GM19238 (cell line): ENCODE measurements around the gene AK9.

ENCODE experiments used
- DNase-seq: peaks from one replicate; pipeline ENCODE4 v3.0.0; 2011; ENCODE audit warnings: low spot score; ENCODE audit not compliant: insufficient read length

AK9 gene

DNA sequence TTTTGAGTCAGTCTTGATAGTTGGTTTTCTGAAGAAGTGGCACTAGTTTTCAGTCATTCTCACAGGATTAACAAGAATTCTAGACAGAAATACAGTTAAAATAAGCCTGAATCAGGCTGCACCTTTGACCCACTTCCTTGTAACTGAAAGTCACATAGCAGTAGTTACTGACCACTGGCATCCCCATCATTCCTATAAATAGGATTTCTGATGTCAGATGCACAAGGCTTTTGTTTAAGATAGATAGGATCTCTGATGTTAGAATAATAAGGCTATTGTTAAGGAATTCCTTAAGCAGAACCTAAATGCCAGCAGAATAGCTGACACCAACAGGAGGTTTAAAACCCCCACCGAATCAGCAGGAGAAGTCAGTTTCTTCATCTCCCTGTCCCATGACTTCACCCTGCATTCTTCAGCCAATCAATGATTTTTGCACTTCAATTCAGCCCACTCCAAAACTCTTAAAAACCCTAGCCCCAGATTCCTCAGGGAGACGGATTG lies 177.4 kb downstream of the AK9 start:
- no peak for DNase-seq

DNA sequence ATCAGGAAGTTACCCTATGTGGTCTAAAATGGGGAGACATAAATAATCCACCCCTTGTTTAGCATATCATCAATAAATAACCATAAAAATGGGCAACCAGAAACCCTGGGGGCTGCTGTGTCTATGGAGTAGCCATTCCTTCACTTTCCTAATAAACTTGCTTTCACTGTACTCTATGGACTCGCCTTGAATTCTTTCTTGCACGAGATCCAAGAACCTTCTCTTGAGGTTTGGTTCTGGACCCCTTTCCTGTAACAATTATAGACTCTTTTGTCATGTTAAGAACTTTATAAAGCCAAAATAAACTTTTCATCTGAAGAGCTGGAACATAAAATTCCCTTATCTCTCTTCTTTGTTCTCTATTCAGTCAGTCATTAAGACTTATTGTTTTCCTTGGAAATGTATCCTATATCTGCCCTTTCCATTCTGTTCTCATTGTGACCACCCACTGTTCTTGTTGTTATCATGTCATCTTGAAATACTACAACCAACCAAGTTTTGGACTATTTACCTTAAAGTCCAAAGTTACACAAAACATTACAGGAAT lies 178.7 kb downstream of the AK9 start:
- DNase-seq = no peak

DNA sequence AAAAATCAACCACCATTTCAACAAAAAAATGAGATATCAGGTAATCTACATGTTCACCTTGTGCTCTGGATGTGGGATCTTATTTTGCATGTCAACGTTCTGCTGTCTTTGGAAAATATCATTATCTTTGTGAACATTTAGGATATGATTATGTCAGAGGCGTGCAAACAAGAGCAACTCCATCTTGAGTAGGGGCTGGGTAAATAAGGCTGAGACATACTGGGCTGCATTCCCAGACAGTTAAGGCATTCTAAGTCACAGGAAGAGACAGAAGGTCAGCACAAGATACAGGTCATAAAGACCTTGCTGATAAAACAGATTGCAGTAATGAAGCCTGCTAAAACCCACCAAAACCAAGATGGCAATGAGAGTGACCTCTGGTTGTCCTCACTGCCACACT lies 179.2 kb downstream of the AK9 start:
- no peak for DNase-seq

DNA sequence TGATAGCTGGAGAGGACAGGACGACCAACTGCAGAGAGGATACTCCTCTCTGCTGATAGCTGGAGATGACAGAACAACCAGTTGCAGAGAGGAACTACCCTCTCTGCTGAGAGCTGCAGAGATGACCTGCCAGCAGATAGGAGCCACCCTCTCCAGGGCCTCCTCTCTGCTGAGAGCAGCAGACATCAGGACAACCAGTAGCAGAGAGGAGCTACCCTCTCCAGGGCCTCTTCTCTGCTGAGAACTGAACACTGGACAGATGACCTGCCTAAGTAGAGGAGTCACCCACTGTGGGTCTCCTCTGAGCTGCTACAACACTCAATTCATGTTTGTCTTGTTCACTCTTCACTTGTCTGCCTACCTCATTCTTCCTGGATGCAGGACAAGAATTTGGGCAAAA lies 180.6 kb downstream of the AK9 start:
- DNase-seq = no peak

DNA sequence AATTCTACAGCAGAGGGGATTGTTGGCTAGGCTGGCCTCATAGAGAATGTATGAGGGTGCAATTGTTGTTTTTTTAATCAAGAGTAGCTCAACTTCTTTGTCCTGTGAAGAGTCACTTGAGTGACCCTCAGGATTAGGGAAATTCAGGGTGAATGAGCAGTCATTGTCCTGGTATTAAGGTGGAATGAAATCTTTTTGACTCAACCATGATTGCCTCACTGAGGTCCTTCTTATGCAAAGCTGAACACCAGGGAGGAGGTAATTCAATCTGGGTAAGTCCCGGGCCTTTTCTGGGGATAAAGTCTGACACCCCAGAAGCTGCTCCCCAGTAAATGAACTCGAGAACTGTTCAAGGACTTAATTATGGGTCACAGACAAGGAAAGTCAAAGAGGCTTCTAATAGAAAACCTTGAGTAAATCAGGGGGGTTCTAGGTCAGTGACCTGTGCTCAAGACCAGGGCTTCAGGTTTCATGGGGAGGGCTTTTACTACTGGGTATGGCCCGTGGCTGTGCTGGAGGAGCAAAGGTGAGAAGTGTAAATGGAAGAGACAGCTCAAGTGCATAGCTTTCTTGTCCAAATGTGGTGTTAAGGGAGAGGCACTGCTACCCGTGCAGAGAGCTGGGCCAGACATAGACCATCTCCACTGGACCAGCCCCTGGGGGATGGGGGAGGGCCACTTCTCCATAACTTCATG lies 182.7 kb downstream of the AK9 start:
- DNase-seq = no peak

DNA sequence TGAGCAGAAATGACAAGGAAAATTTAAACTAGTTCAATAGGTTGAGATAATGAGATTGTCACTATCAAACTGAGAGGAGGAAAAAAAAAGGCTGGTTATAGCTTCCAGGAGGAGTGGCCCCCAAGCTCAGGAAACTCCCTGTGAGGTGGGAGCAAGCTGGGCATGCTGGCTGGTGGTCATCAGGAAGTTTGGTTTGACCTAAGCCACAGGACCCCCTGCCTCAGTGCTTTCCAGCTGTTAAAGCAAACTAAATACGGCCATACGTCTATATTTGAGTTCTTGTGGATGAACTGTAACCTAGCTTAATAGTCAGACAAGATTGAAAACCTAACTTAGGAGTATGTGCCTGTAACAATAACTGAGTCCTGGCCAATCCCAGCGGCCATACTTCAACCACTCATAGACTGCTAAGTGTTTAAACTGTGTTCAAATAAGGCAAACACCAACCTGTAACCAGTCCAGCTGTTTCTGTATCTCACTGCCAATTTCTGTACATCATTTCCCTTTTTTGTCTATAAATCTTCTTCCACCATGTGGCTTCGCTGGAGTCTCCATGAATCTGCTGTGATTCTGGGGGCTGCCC lies 183.4 kb downstream of the AK9 start:
- DNase-seq = no peak

DNA sequence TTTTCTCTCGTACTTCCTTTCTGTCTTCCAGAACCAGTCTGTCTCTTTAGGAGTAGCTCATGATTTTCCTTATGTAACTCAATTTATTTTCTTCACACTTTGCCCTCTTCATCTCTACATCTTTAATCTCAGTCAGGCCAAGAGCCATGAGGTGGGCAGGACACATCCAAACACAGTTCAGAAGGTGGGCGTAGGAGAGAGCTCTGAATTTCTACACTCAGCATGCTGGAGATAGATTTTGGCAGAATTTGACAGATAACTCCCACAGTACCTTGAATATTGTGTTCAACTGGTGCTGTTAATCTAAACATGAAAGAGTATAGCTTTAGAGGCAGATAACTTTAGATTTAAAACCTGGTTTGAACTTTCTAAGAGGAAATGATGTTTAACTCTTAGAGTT lies 184.2 kb downstream of the AK9 start:
- DNase-seq = no peak

DNA sequence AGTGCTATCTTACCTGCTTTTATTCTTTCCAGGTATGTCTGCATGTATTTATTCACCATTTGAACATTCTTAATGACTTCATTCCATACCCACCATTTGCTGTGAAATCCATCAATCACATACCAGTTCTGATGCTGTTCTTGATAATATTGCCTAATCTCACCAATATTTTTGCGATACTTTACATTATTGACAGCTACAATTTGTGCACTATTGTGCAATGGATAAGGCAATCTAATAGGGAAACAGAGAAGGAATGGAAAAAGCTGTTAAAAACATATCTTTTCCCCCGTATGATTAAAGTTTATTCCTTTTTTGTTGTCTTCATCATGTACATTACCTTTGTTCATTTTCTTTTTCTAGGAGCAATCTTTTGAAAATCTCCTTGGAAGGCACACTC lies 184.7 kb downstream of the AK9 start:
- no peak for DNase-seq

DNA sequence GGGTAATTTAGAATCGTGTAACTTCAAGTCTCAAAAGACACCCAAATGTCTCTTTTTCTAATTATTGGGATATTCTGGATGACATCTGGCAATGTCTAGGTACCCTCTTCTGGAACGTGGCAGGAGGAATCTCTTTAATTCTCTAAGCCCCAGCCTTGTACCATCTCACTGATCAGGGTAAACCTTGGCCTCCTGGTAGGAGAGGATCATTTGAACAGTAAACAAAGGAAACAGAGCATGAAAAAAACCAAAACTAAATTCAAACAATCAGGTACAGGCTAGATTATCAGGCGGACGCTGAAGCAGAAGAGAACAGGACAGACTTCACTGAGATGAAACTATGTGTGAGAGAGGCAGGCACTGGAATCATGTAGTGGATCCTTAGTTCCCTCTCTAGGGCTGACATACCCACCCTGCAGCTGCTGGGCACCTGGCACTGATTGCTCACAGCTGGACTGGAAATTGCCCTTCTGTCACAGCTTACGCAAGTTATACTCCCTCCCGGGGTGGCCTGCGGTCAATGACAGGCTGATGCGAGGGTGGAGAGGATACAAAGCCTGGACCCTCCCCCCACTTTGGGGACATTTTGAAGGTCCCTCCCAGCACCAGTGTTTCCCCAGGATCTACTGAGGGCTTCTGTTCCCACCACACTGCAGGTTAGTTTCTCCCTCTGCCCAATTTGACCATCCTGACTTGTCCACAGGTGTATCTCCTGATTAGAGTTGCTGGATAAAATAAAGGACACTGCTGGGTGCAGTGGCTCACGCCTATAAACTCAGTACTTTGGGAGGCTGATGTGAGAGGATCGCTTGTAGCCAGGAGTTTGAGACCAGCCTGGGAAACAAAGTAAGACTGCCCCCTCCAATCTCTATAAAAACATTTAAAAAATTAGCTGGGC lies 187.4 kb downstream of the AK9 start:
- no peak for DNase-seq

DNA sequence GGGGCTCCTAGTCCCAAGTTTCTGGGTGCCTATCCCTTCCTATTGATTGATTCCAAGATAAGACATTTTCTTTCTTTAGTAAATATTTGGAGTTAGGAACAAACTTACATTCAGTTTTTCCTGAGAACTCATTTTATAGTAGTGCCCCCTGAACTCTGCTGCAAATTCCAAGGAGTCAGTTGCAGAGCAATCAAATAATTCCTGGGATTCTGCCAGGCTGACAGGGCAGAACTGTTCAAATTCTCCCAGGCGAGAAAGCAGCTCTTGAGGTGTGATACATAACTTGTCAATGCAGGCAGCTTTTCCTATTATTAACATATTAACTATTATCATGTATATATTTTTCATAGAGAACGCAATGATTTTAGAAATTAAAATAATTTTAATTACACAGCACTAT lies 192.1 kb downstream of the AK9 start:
- no peak for DNase-seq

DNA sequence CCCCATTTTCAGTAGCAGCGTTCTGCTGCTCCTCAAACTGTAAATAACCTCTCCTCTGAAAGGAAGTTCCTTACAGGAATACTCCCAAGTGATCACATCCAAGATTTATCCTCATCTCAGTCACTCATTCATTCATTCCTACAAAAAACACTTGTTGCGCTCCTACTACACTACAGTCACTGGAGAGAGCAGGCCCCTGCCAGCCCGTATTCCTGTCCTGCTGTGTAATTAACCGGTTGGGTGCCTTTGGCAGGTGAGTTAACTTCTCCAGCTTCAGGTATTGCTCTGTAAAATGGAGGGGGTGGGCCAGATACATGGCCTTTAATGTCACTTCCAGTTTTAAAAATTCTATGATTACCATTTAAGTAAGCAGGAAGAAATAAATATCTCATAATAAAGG lies 192.9 kb downstream of the AK9 start:
- DNase-seq = no peak

DNA sequence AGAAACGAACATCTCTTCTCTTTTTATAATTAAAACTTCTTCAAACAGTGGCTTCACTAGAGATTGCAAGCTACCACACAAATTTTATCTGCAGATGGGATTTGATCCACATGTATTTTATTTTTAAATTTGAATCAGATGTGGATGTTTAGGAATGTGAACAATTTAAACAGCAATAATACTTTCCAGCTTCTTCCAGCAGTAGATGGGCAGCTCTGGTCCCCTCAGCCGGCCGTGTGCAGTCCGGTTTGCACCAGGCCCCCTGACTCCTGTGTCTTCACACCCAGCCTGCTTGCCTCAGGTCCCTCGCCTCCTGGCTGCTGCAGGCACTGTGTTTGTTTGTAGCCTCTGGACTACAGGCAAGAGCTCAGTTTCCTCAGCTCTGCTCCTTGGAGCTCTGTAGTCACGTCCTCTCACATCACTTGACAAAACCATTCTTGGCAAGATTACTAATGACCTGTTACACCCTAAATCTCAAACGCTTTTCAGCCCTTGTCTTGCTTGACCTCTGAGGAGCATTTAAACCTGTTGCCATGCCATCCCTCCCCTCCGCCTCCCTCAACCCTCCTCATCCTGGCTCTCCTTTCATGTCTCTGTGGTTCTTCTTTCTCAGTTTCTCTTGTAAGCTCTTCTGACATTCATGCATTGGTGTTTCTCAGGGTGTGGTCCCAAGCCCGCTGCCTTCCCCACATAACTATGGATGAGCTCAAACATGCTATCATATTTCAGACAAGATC lies 194.8 kb downstream of the AK9 start:
- DNase-seq = no peak

DNA sequence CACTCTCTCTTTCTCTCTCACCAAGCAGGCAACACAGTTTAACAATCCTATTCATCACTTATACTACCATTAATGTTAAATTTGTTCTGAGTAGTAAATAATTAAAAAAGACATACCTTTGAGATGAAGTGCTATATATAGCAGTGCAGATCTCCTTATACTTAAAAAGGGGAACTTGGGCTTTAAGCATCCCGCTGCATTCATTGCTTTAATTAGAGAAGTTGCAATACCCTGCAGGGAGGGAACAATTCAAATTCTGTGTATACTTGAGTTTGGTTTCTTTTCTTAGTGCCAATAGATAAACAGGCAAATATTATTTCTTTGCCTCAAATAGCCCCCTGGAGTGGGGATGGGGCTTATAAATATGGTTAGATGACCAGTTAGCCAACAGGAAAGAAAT lies 197.1 kb downstream of the AK9 start:
- no peak for DNase-seq

DNA sequence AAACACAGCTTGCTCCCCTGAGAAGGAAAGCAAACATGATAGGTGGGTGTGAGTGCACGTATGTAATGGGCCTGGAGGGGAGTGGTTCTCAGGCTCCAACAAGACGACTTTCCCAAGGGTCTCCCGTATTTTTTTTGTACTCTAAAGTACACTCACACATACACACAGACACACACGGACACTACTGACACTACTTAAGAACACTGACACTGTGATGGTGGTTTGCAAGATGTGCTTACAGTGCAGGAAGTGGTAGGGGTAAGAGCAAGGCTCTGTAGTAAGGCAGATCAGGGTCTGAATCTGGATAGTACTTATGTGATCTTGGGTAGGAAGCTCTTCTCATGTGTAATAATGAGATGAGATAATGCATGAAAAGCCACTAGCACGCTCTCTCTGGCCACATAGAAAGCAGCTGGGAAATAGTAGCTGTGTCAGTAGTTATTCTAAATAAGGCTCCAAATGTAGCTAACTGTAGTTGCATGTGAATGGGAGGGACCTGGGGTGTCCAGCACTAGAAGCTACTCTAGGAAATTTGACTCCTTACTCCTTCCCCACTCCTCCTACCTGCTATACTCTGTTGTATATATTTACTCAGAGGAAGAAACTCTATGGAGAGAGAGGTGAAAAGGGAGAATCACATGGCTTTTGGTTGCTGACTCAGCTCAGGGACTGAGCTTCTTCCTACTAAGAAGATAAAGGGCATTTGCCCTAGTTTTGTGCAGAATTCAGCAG lies 199.6 kb downstream of the AK9 start:
- DNase-seq = no peak

DNA sequence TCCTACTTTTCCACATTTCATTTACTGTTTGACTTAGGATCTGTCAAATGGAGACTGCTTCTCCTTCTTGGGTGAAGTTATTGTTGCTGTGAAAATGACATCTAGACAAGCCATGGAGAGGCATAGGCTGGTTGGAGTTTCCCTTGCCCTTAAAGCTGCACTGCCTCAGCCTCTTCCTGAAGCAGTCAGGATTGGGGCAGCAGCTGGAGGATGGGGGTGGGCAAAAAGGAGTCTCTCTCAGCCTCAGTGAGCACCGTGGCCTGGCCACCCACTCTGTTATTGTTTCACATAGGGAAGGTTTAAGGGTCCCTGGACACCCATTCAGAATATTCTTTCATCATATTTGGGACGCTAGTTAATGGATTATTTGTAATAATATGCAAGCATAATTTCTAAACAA lies 200.3 kb downstream of the AK9 start:
- no peak for DNase-seq

DNA sequence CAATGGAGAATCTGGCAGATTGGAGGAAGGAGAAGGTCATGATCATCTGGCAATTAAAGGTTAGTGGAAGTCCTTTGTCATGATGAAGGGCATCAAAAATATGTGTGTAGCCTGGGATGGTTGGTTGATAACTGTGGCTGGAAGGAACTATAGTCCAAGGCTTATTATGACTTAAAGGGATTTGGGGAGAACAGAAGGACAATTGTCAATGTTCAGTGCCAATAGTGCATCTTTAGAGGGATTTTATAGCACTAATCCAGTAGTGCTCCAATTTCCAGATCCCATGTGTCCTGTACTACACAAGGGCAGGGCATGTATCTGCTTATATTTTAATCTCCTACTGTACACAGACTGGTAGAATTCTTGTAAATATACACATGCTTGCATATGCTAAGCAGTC lies 203.0 kb downstream of the AK9 start:
- DNase-seq = no peak

DNA sequence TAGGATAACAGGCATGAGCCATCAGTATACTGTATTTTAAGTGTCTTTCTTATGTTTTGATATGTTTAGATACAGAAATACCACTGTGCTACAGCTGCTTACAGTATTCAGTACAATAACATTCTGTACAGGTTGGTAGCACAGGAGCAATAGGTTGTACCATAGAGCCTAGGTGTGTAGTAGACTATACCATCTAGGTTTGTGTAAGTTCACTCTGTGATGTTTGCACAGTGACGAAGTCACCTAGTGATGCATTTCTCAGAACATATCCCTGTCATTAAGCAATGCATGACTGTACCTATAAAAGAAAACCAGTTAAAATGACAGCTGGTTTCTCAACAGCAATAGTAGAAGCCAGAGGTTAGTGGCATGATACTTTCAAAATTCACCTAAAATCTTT lies 204.9 kb downstream of the AK9 start:
- no peak for DNase-seq

DNA sequence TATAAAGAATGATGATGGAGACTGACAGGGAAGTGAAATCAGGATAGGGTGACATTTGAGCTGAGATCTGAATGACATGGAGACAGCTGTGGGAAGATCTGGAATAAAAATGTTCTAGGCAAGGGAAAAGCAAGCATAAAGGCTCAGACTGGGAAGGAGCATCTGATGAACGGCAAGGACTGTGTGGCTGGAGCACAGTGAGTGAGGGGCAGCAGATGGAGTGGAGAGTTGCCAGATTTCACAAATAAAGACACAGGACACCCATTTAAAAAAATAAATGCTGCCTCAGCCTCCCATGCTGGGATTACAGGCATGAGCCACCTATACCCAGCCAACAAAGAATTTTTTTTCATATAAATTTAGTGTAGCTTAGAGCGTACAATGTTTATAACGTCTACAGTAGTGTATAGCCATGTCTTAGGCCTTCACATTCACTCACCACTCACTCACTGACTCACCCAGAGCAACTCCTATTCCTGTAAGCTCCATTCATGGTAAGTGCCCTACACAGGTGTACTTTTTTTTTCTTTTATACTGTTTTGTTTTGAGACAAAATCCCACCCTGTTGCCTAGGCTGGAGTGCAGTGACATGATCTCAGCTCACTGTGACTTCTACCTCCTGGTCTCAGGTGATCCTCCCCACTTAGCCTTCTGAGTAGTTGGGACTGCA lies 205.6 kb downstream of the AK9 start:
- DNase-seq = no peak

DNA sequence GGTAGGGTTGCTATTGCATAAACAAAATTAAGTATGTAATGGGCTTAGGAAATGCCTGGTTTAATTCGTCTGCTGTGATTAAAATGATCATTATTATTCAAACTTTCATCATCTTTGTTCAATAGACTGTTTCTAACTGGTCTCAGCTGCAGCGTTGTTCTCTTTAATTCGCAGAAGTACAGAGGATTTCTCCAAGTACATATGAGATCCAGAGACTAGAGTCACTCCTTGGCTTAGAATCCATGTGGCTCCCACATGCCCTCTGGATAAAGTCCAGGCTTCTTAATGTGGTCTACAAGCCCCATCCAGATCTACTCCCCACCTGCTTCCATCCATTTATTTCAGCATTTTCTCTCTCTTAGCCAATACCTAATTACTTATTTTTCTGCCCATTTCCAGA lies 206.9 kb downstream of the AK9 start:
- no peak for DNase-seq

DNA sequence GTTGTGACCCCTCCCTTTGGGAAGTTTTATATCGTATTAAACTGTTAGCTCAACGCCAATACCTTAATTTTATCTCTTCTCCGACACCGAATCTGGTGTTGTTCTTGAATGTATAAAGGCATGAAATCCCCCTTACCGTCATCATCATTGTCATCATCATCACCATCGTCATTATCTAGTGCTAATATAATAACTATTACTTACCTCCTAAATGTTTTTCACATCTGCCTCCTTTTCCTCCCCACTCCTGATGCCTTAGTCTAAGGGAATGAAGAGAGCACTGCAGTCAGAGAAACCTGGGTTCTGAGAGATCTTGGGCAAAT lies 207.3 kb downstream of the AK9 start:
- DNase-seq = no peak
